Stomach (tissue), 9 donors: ENCODE measurements around the gene ZNFX1. TPM values are rescaled to one million over a fixed set of nuclear protein-coding genes. Genes with fewer than 3 reads are reported as not detected.

Experiments used
- DNase-seq, 2 donors: peaks; one replicate each; pipeline versions ENCODE4 v3.0.0 to v3.0.0-alpha.2; 2013 to 2019
- H3K27ac ChIP-seq, 5 donors: fragments of 200-600 bp in 4 of 5; sonication (generic) in 4 of 5; one replicate each; pipeline ENCODE4 v1.5.1; 2013 to 2019; ENCODE audit warnings: mild to moderate bottlenecking in 1 of 5, moderate library complexity in 1 of 5
- H3K27me3 ChIP-seq, 3 donors: fragments of 200-600 bp; sonication (generic); one replicate each; pipeline ENCODE4 v1.5.1; 2017 to 2019; ENCODE audit warnings: mixed run types in 1 of 3
- H3K36me3 ChIP-seq, 4 donors: fragments of 200-600 bp; sonication (generic); 1 replicate in 3 of 4; 2 replicates in 1 of 4; pipeline ENCODE4 v1.5.1; 2016 to 2019
- H3K4me1 ChIP-seq, 4 donors: fragments of 200-600 bp; sonication (generic); one replicate each; pipeline ENCODE4 v1.5.1; 2016 to 2019
- H3K4me3 ChIP-seq, 4 donors: fragments of 200-600 bp; sonication (generic) in 3 of 4; one replicate each; pipeline ENCODE4 v1.5.1; 2016 to 2019; ENCODE audit warnings: mild to moderate bottlenecking in 1 of 4
- H3K9me3 ChIP-seq, 4 donors: fragments of 200-600 bp; sonication (generic); one replicate each; pipeline ENCODE4 v1.5.1; 2016 to 2019
- EP300 ChIP-seq: sonication (generic); formaldehyde crosslinking; IDR thresholded peaks from one replicate; pipeline ENCODE4 v1.6.1; 2017; ENCODE audit warnings: antibody characterized with exemption
- POLR2A ChIP-seq, 4 donors: fragments of 450-650 bp; IDR thresholded peaks; one replicate each; pipeline ENCODE4 v1.6.1; 2016; ENCODE audit warnings: antibody characterized with exemption in 4 of 4, control low read depth in 2 of 4, mild to moderate bottlenecking in 1 of 4, moderate library complexity in 1 of 4
- POLR2AphosphoS5 ChIP-seq, 3 donors: sonication (generic); formaldehyde crosslinking; IDR thresholded peaks; one replicate each; pipeline ENCODE4 v1.6.1; 2016; ENCODE audit warnings: antibody characterized with exemption in 3 of 3
- WGBS, 5 donors: extraction: QIAGEN DNeasy Blood & Tissue Kit in 3 of 5; methylation state at CpG; one replicate each; pipeline versions ENCODE4 v1.1.5 to v1.1.7; 2013 to 2018; 5-methylcytosine and 5-hydroxymethylcytosine counted together
- intact Hi-C: fragments of 100-400 bp; cut with DNase I; formaldehyde crosslinking; loops from one replicate; pipeline ENCODE4 v1.15.1; 2023; ENCODE audit warnings: low total_unique reads
- polyA plus RNA-seq, 3 donors: library from polyadenylated mRNA; stranded (reverse); fragments of 200-250 nt; gene quantifications; one replicate each; pipeline ENCODE4 v1.2.3, GENCODE V29; 2013
- total RNA-seq, 5 donors: library from RNA; depleted of rRNA; stranded (reverse); fragments of >200 nt; gene quantifications; one replicate each; pipeline versions ENCODE4 v1.1.0 to v1.2.3, GENCODE V29; 2014 to 2016
- TF ChIP-seq, protein P1 (sequence below), 7 experiments: fragments of 450-650 bp in 4 of 7; fragments of 200-600 bp in 3 of 7; sonication (generic) in 3 of 7; IDR thresholded peaks; one replicate each; pipeline ENCODE4 v1.5.1; 2016 to 2019; ENCODE audit warnings: antibody characterized with exemption in 7 of 7, control low read depth in 2 of 7, mild to moderate bottlenecking in 1 of 7
- donor health status: healthy with polysubstance abuse.
- donor health status: Bipolar disorder and iron deficiency.
- donor health status: healthy.

Gene ZNFX1
- total and polyA plus RNA-seq, 8 donors = 5.2 to 29.6 (median 15.9) TPM

DNA sequence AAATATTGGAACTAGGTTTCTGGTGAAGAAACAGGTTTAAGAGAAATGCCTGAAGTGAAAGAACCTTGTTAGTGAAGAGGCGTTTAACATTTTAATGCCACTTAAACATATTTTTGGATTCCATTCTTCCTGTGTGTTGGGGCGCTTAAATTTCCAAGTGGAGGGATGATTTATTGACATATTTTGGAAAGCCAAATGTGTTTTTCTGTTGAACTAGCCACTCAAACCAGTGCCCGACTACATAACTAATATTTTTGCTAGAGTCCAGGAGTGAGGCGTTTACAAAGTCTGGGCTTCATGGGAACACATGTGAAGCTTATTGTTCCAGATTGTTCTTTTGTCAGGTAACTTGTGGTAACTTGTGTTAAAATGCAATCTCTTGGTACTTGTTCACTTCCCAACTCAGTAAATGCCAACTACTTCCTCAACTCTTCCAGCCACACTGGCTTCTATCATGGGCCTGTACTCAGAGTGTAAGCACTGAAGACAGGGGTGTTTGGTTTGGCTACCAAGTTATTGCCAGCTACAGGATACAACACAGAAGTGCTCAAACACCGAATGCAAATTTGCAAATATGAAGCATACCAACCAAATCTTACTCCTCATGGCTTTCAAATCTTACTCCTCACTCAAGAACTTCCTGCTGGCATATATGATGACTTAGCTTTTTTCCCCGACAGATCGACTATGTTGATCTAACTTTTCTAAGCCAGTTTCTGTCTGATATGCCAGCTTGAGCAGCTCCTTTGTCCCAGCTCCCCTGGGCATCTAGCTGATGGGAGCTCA is 2.0 kb upstream of the ZNFX1 start:
- peak overlapping the region in 4 of 5 donors; percentile 97 to 99 (median 98) for H3K27ac ChIP-seq
- intact Hi-C loops = no loop called here
- WGBS, 5 donors = 48 to 63% (median 53%) methylated on average over 7 of the region's 7 CpGs
- TF ChIP-seq EP300 (no peak), POLR2AphosphoS5 (IDR thresholded peaks at IDR 0.05) (no peak), POLR2A (IDR thresholded peaks at IDR 0.05) (no peak)
- TF ChIP-seq, protein P1, sequence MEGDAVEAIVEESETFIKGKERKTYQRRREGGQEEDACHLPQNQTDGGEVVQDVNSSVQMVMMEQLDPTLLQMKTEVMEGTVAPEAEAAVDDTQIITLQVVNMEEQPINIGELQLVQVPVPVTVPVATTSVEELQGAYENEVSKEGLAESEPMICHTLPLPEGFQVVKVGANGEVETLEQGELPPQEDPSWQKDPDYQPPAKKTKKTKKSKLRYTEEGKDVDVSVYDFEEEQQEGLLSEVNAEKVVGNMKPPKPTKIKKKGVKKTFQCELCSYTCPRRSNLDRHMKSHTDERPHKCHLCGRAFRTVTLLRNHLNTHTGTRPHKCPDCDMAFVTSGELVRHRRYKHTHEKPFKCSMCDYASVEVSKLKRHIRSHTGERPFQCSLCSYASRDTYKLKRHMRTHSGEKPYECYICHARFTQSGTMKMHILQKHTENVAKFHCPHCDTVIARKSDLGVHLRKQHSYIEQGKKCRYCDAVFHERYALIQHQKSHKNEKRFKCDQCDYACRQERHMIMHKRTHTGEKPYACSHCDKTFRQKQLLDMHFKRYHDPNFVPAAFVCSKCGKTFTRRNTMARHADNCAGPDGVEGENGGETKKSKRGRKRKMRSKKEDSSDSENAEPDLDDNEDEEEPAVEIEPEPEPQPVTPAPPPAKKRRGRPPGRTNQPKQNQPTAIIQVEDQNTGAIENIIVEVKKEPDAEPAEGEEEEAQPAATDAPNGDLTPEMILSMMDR (IDR thresholded peaks at IDR 0.05) = no peak
- H3K27me3 ChIP-seq = no peaks in the 10 kb centered on the region
- H3K4me1 ChIP-seq = peaks cover 51 to 80% (median 66%) of the 10 kb centered on the region in 4 donors
- peak overlapping the region; percentile 87 to 92 (median 90) for H3K4me3 ChIP-seq
- peaks cover 63 to 66% (median 64%) of the 10 kb centered on the region in 4 donors for H3K36me3 ChIP-seq
- H3K9me3 ChIP-seq = peaks cover 5 to 48% (median 25%) of the 10 kb centered on the region in 4 donors
- no peak for DNase-seq

DNA sequence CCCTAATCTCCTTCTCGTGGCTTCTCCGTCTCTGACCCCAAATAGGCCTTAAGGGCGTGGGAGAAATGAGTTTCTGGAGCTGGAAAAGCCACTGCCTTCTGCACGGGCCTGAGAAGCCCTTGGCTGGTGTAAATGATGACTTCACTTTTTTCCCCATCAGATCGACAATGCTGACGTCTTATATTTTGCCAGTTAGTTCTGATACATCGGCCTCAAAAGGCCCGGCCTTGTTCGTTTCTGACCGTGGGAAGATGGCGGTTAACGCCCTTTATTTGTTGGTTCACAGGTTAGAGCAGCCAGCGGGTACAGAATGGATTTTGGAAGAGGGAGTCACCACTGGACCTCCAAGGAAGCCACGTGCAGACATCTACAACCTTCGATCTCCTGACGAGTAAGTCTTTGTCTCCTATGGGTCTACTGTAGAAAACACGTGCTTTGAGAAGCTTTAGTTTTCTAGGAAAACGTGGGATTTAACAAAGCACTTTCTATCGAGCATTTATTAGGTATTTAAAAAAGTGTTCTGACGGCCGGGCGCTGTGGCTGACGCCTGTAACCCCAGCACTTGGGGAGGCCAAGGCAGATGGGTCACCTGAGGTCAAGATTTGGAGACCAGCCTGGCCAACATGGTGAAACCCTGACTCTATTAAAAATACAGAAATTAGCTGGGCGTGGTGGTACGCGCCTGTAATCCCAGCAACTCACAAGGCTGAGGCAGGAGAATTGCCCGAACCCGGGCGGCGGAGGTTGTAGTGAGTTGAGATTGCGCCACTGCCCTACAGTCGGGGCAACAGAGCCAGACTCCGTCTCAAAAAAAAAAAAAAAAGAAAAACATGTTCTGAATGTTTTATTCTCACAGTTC is 1.2 kb upstream of the ZNFX1 start:
- H3K36me3 ChIP-seq = peaks cover 61 to 64% (median 63%) of the 10 kb centered on the region in 4 donors
- DNase-seq = peak in 1 of 2 donors; percentile 64
- intact Hi-C loops = no loop called here

GRCh38 chr20:49277786-49278035 is 146 bp downstream of the ZNFX1 start:
- 0 to 2% (median 1%) methylated on average over 18 to 22 of the region's 22 CpGs for WGBS, 5 donors
- peak overlapping the region; percentile 97 to 99 (median 99) for H3K27ac ChIP-seq
- TF ChIP-seq POLR2A (IDR thresholded peaks at IDR 0.05) (peak in 1 of 4 donors; percentile 49), POLR2AphosphoS5 (IDR thresholded peaks at IDR 0.05) (no peak)
- intact Hi-C loops = no loop called here
- H3K36me3 ChIP-seq = peaks cover 61 to 64% (median 63%) of the 10 kb centered on the region in 4 donors
- peaks cover 3 to 29% (median 16%) of the 10 kb centered on the region in 4 donors for H3K9me3 ChIP-seq
- peaks cover 43 to 77% (median 60%) of the 10 kb centered on the region in 4 donors for H3K4me1 ChIP-seq
- peak overlapping the region; percentile 87 to 92 (median 90) for H3K4me3 ChIP-seq
- H3K27me3 ChIP-seq = no peaks in the 10 kb centered on the region
- DNase-seq = no peak

More for the DNA sequence above, 1.2 kb upstream of the ZNFX1 start:
- H3K4me1 ChIP-seq = peaks cover 51 to 80% (median 66%) of the 10 kb centered on the region in 4 donors
- TF ChIP-seq EP300 = no peak
- TF ChIP-seq POLR2AphosphoS5 (IDR thresholded peaks at IDR 0.05) = no peak
- TF ChIP-seq, protein P1 (IDR thresholded peaks at IDR 0.05) = no peak
- TF ChIP-seq POLR2A (IDR thresholded peaks at IDR 0.05) = no peak
- H3K27me3 ChIP-seq = no peaks in the 10 kb centered on the region
- peaks cover 5 to 40% (median 20%) of the 10 kb centered on the region in 4 donors for H3K9me3 ChIP-seq
- WGBS, 5 donors = 7 to 17% (median 9%) methylated on average over 33 of the region's 33 CpGs
- peak overlapping the region; percentile 87 to 92 (median 90) for H3K4me3 ChIP-seq
- H3K27ac ChIP-seq = peak overlapping the region; percentile 74 to 99 (median 98)

DNA sequence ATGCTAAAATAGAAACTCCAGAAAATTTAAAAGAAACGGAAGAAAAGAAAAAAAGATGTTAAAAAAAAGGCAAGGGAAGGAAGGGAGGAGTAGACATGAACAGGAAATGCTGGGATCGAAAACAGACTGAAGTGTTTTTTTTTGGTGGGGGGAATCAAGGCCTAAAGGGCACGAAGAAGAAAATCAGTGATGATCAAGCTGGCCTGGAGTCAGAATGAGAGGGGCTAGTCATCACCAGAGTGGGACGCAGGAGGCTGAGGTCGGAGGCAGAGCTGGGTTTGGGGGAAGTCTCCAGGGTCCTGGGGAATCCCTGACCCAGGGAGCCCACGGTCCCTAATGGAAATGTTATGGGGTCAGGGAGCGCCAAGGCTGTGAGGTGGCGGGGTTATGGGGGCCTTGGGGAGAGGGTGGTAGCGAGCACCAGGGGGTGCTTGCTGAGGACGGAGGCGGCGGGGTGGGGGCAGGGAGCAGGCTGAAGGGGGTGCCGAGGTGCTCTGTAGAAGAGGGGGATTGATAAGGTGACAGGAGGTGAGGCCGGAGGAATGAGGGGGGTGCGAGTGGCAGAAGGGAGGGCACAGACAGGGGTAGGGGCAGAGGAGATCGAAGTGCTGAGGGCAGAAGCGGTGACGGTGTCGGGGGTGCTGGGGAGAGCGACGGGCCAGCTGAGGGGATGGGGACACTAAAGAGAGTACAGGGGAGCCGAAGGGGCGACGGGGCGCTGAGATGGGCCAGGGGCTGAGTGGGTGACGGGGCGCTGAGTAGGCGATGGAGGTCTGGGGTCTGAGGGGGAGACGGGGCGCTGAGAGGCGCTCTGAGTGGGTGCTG is 684 bp downstream of the ZNFX1 start:
- 0 to 2% (median 1%) methylated on average over 30 to 31 of the region's 31 CpGs for WGBS, 5 donors
- Histone ChIP-seq H3K27ac (peak overlapping the region; percentile 97 to 99 (median 99)), H3K4me3 (peak overlapping the region; percentile 87 to 92 (median 90)), H3K27me3 (no peaks in the 10 kb centered on the region), H3K36me3 (peaks cover 57 to 64% (median 63%) of the 10 kb centered on the region in 4 donors), H3K9me3 (peaks cover 0 to 23% (median 15%) of the 10 kb centered on the region in 4 donors), H3K4me1 (peaks cover 39 to 77% (median 54%) of the 10 kb centered on the region in 4 donors)
- intact Hi-C loops = no loop called here
- no peak for TF ChIP-seq POLR2A (IDR thresholded peaks at IDR 0.05)
- TF ChIP-seq, protein P1 (IDR thresholded peaks at IDR 0.05) = no peak
- no peak for TF ChIP-seq POLR2AphosphoS5 (IDR thresholded peaks at IDR 0.05)
- no peak for TF ChIP-seq EP300
- peak in 1 of 2 donors; percentile 65 for DNase-seq
